Nephron progenitor cell (in vitro differentiated cells): ENCODE results near the gene RSRC1.
"Not testable (repeated sequence)": the region's sequence is repeated elsewhere in the genome, so short reads cannot be mapped to it uniquely, and the experiment has no call there.

Source experiments
- DNase-seq: peaks from one replicate; pipeline ENCODE4 v3.0.0; 2021
- H3K27ac Mint-ChIP-seq: 2 replicates; pipeline ENCODE4 v1.8.0; 2021; ENCODE audit warnings: mild to moderate bottlenecking, moderate library complexity, mixed read lengths
- H3K27me3 Mint-ChIP-seq: 2 replicates; pipeline ENCODE4 v1.8.0; 2021; ENCODE audit warnings: mild to moderate bottlenecking, low read depth, mixed read lengths; ENCODE audit not compliant: poor library complexity
- H3K36me3 Mint-ChIP-seq: 2 replicates; pipeline ENCODE4 v1.8.0; 2021; ENCODE audit warnings: low read depth, mixed read lengths
- H3K4me1 Mint-ChIP-seq: 2 replicates; pipeline ENCODE4 v1.8.0; 2021; ENCODE audit warnings: mixed read lengths
- H3K4me3 Mint-ChIP-seq: 2 replicates; pipeline ENCODE4 v1.8.0; 2021; ENCODE audit warnings: mild to moderate bottlenecking, moderate library complexity, mixed read lengths
- H3K9me3 Mint-ChIP-seq: 2 replicates; pipeline ENCODE4 v1.8.0; 2021; ENCODE audit warnings: mild to moderate bottlenecking, moderate library complexity, mixed read lengths
- TF ChIP-seq, protein P1 (sequence below): fragments of 200-600 bp; sonication (generic); IDR thresholded peaks from 2 replicates; pipeline ENCODE4 v1.5.0; 2021; ENCODE audit warnings: antibody characterized with exemption

RSRC1 gene

DNA sequence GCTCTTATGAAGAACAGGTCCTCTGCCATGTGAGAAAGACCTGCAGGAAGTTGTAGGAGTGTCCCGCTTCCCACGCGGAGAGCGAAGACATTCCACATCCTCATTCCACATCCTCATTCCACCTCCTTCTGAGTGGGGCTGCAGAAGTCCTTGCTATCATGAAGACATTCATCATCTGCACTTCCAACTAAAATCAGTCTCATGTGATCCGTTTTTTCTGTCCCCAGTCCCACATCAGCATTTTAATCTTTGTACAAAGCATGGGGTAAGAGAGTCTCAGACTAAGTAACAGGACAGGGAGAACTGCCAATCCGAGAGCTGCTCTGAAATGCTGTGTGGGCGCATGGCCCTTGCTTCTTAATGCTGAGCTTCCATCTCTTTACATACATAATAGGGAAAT lies 227.2 kb downstream of the RSRC1 start:
- DNase-seq = no peak
- no peaks in the 10 kb centered on the region for H3K4me1 Mint-ChIP-seq
- H3K4me3 Mint-ChIP-seq = no peak overlapping the region
- H3K9me3 Mint-ChIP-seq = peaks cover 3% of the 10 kb centered on the region
- H3K36me3 Mint-ChIP-seq = peaks cover 9% of the 10 kb centered on the region
- TF ChIP-seq, protein P1, sequence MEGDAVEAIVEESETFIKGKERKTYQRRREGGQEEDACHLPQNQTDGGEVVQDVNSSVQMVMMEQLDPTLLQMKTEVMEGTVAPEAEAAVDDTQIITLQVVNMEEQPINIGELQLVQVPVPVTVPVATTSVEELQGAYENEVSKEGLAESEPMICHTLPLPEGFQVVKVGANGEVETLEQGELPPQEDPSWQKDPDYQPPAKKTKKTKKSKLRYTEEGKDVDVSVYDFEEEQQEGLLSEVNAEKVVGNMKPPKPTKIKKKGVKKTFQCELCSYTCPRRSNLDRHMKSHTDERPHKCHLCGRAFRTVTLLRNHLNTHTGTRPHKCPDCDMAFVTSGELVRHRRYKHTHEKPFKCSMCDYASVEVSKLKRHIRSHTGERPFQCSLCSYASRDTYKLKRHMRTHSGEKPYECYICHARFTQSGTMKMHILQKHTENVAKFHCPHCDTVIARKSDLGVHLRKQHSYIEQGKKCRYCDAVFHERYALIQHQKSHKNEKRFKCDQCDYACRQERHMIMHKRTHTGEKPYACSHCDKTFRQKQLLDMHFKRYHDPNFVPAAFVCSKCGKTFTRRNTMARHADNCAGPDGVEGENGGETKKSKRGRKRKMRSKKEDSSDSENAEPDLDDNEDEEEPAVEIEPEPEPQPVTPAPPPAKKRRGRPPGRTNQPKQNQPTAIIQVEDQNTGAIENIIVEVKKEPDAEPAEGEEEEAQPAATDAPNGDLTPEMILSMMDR = no peak
- H3K27ac Mint-ChIP-seq = no peak overlapping the region
- no peaks in the 10 kb centered on the region for H3K27me3 Mint-ChIP-seq

DNA sequence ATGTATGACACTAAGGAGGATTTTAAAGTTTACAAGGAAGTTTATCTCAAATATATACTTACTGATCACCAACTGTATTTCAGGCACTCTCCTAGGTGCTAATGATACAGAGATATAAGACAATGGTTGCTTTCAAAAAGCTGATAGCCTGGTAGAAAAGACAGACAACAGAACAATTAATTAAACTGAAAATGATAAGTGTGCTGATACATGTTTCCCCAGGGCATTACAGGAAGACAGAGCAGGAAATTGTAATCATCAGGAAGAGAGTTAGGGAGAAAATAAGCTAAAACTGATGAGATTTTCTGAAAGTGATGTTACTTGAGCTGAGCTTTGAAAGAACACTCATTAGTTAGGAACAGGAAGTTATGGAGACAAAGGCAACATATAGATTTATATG lies 229.7 kb downstream of the RSRC1 start:
- no peak overlapping the region for H3K27ac Mint-ChIP-seq
- peaks cover 17% of the 10 kb centered on the region for H3K36me3 Mint-ChIP-seq
- TF ChIP-seq, protein P1 = no peak
- H3K27me3 Mint-ChIP-seq = no peaks in the 10 kb centered on the region
- peaks cover 3% of the 10 kb centered on the region for H3K9me3 Mint-ChIP-seq
- no peaks in the 10 kb centered on the region for H3K4me1 Mint-ChIP-seq
- H3K4me3 Mint-ChIP-seq = no peak overlapping the region
- no peak for DNase-seq

DNA sequence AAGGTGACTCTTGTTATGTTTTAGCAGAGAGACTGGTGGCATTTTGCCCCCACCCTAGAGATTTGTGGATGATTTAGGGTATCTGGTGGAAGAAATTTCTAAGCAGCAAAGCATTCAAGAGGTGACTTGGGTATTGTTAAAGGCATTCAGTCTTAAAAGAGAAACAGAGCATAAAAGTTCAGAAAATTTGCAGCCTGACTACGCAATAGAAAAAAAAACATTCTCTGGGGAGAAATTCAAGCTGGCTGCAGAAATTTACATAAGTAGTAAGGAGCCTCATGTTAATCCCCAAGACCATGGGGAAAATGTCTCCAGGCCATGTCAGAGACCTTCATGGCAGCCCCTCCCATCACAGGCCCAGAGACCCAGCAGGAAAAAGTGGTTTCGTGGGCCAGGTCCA lies 231.1 kb downstream of the RSRC1 start:
- H3K36me3 Mint-ChIP-seq = peaks cover 17% of the 10 kb centered on the region
- H3K9me3 Mint-ChIP-seq, H3K4me1 Mint-ChIP-seq, H3K4me3 Mint-ChIP-seq, H3K27ac Mint-ChIP-seq, DNase-seq, H3K27me3 Mint-ChIP-seq: not testable (repeated sequence)

DNA sequence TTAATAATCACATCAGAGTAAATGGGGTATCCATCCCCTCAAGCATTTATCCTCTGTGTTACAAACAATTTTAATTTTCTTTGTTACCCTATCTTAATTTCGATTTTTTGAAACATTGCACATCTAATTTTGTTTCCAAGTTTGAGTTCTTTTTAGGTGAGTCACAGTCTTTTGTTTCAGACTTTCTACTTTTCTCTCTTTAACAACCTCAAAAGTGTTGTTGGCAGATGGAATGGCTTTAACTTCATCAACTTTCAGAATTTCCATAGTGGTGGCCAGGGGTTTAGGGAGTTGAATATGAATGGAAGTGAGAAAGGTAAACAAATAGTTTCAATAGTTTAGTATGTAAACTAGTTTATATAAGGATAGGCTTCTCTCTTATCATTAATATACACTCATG lies 238.1 kb downstream of the RSRC1 start:
- no peaks in the 10 kb centered on the region for H3K4me1 Mint-ChIP-seq
- no peak for DNase-seq
- no peak overlapping the region for H3K27ac Mint-ChIP-seq
- no peaks in the 10 kb centered on the region for H3K9me3 Mint-ChIP-seq
- TF ChIP-seq, protein P1 = no peak
- no peak overlapping the region for H3K4me3 Mint-ChIP-seq
- no peaks in the 10 kb centered on the region for H3K36me3 Mint-ChIP-seq
- H3K27me3 Mint-ChIP-seq = no peaks in the 10 kb centered on the region

DNA sequence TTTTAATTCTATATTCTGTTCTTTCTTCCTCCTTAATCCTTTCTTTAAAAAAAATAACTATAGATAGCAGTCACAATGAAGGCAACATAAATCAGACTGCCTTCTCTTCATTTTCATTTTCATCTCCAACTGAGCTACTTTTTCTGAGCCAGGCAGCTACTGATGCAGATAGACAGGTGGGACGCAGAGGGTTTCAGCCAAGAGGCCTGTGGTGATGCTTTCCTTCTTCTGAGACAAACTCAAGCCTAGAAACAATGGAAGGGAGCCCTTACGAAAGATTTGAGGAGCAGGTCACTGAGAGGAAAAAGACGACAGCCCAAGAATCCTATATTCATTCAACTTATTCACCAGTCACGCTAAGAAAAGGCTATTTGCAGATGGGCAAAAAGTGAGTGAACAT lies 241.1 kb downstream of the RSRC1 start:
- no peak overlapping the region for H3K4me3 Mint-ChIP-seq
- H3K27ac Mint-ChIP-seq = no peak overlapping the region
- H3K27me3 Mint-ChIP-seq = no peaks in the 10 kb centered on the region
- TF ChIP-seq, protein P1 = no peak
- H3K36me3 Mint-ChIP-seq = no peaks in the 10 kb centered on the region
- H3K9me3 Mint-ChIP-seq = no peaks in the 10 kb centered on the region
- no peak for DNase-seq
- H3K4me1 Mint-ChIP-seq = no peaks in the 10 kb centered on the region

DNA sequence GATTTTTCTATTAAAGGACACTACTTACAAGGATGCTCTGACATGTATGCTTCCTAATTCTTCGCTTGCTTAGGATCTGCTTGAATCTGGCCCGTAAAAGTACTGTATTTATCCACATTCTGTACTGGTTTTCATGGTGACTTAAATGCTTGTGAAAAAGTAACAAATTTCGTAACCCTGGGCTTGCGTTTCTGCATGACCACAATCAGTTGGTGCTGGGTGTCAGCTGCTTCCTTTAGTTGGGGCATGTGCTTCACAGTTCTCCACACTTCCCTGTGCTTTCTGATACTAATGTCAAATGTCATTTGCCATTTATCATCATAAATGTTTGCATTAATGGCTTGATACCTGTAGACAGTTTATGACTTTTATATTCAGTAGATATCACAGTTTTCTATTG lies 242.7 kb downstream of the RSRC1 start:
- Mint-ChIP-seq H3K9me3 (no peaks in the 10 kb centered on the region), H3K4me3 (no peak overlapping the region), H3K27ac (no peak overlapping the region), H3K4me1 (no peaks in the 10 kb centered on the region), H3K36me3 (no peaks in the 10 kb centered on the region), H3K27me3 (no peaks in the 10 kb centered on the region)
- no peak for DNase-seq
- TF ChIP-seq, protein P1 = no peak
